Jurkat, Clone E6-1 (cell line): ENCODE results near the gene SLC7A14.
"Not testable (repeated sequence)": the region's sequence is repeated elsewhere in the genome, so short reads cannot be mapped to it uniquely, and the experiment has no call there.

Experiments used
- DNase-seq: peaks from one replicate; pipeline ENCODE4 v3.0.0-alpha.2; 2011; ENCODE audit warnings: low read depth, low spot score
- H3K4me3 ChIP-seq: 2 replicates; pipeline ENCODE4 v1.5.1; 2011; ENCODE audit warnings: mild to moderate bottlenecking, low read length, control low read depth, moderate library complexity

SLC7A14 gene

DNA sequence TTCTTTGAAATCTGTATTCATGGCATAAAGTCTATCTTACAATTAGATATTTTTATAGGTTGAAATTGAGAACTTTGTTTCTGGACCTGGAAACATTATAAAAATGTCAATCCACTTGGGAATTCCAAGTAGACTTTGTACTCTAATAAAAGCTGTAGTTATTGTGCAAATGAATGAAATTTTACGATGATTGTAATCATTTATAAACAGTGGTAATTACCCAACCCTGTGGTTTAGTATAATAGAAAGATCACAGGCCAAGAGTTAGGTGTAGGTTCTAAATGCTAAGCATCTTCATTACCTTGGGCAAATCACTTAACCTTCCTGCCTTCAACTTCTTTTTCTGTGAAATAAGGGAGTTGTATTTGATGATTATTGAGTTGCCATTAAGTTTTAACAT is 13.2 kb upstream of the SLC7A14 start:
- H3K4me3 ChIP-seq: no peak overlapping the region
- DNase-seq: no peak

DNA sequence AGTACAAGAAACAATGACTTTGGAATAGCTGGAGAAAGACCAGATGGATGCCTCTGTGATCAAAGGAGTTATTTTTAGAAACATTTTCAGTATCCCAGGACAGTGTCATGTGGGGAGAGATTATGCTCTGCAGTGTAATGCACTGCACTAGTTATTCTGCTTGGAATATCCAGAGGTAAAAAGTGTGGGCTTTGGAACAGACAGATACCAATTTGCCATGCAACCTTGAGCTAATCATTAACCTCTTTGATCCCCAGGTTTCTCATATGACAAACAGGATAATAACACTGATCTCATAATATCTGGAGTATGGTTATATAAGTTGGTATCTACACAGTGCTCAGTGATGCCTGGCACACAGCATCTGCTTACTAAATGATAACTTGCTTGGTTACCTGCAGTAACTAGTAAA is 12.2 kb upstream of the SLC7A14 start:
- no peak overlapping the region for H3K4me3 ChIP-seq
- DNase-seq: no peak

DNA sequence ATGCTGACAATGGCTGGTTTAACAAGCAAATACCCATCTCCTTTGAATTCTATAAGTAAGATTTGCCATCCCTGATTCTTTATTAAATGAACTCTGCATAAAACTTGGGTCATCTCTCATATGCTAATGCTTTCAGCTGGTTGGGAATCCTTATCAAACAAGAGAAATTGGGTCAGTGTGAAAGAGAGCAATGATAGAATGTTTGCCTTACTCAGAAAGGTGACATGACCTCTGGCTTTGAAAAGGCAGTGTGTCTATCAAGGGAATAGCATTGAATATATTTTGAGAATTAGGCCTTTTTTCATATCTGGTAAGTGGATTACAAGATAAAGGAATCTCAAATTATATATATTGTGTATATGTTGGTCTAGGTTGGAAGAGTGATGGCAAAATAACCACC is 8.7 kb upstream of the SLC7A14 start:
- no peak overlapping the region for H3K4me3 ChIP-seq
- DNase-seq: no peak

DNA sequence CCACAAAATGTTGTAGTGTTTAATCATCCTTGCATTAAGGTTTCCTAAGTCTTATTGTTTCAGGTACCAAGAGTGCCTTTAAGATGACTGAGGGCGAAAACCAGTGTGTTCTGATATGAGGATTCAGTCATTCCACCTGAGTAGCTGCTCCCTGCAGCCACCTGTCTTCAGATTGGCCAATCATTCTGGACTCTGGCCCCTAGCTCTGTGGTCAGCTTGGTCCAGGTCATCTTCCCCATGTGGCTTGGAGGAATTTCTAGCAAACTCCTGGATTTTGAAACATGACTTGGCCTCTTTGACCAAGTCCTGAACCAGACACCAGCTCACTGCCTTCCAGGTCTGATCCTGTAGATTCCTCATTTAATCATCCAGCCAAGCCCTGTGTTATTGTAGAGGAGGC is 7.8 kb upstream of the SLC7A14 start:
- DNase-seq: no peak
- H3K4me3 ChIP-seq: no peak overlapping the region

DNA sequence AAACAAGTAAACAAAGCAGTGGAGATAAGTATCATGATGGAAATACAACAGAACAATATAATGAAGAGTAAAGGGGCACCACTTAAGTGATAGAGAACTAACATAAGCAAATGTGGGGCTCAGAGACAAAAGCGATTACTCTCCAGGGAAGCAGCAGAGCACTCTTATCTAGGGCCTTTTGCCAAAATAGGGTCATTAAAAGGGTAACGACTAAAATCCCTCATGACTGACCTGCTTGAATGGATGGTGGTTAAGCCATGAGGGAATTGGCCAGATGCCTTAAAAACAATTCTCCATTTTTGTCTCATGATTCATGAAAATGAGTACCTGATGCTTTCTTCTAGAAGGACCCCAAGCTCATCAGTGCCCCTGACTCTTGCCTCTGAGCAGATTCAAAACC is 3.2 kb upstream of the SLC7A14 start:
- H3K4me3 ChIP-seq: no peak overlapping the region
- no peak for DNase-seq

DNA sequence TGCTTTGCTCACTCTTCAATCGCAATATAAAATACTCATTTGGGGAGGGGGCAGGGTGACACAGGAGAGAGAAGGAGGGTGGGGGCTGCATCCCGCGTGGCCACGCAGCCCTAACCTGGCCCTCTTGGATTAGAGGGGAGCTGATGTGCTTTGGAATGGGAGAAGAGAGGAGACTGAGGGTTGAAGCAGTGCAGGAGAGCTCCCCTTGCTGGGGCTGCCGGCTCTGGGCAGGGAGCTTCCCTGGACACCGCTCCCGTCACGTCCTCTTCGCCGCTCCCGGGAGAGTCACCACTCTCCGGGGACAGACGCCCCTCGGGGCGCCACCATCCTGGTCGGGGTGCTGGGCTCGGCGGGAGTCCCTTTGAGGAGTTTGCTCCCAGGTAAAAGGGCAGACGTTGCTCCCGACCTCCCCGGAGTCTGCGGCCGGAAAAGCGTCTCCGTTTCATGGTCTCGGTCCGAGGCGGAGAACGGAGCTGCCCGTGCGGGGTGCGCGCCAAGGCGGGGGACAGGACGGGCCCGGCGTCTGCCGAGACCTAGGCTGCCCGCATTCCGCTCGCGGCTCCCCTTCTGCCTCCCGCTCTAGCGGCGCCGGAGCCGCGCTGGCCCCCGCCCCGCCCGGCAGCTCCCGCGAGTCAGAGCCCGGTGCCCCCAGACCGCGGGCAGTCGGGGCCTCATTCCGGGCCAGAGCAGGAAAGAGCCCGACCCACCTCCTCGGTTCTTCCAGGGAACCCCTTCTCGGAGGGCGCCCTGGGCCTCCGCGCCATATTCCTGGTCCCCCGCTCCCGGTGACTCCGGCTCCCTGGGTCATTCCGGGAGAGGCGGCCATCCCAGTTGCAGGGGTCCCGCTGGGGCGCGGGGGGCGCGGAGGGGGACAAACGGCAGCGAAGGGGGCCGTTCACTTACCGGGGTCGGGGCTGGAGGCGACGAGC is 603 bp downstream of the SLC7A14 start:
- no peak for DNase-seq
- no peak overlapping the region for H3K4me3 ChIP-seq

DNA sequence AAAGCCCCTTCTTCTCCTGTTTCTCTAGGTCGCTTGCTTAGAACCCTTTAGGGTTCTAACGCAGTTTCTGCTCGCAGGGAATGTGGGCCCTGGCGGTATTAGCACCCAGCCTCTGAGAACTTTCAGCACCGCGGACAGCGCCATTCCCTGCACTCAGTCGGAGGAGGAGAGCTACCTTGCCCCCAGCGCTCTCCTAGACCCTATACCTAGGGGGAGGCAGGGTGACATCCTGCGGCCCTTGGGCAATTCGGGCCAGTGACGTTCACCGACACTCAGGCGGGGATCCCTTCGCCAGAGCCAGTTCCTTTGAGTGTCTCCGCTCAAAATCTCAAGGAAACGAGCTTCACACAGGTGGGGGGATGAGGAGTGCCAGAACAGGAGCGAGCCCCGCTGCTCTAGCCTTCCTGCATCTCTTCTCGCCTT is 1.3 kb downstream of the SLC7A14 start:
- peak; percentile 26 for DNase-seq
- H3K4me3 ChIP-seq: no peak overlapping the region

DNA sequence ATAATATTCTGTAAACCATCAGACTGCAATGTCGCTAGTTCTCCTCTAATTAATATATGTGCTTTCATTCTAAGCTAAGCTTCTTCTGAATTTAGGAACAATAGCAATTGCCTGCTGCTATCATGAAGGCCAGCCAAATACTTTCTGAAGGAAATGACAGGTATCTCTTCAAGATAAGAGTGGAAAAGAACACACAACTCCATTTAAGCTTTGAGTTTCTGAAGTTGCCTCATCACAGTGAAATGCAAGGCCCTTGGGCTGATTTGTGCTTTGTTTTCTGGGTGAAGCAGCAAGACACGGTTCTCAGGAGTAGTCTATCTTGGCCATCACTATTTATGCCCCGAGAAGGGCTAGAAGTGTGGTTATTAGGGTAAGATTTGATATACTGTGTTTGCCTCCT is 6.2 kb downstream of the SLC7A14 start:
- no peak overlapping the region for H3K4me3 ChIP-seq
- DNase-seq: no peak

DNA sequence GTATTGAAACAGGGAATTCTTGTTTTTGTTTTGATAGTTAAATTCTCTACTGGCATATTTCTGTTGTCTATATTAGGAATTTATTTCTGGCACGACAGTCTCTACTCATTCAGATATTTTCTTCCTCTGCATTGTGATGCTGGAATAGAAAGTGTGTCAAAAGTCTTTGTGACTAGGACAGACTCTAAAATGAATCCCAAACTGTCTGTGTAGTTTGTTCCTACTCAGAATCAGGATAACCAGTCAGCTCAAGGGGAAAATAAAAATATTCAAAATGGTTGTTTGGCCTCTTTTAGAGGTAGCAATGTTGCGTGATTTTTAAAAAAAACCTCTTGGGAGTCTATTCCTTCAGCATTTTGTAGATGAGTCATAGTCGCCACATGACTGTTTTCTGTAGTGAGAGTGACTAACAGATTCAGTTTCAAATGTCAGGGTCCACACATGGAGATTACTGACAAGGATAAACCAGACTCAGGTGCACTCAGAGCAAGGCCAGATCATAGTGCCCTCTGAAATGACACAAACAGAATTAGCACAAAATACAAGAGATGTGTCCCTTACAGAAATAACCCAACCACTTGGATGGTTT is 13.1 kb downstream of the SLC7A14 start:
- DNase-seq: no peak
- H3K4me3 ChIP-seq: no peak overlapping the region

DNA sequence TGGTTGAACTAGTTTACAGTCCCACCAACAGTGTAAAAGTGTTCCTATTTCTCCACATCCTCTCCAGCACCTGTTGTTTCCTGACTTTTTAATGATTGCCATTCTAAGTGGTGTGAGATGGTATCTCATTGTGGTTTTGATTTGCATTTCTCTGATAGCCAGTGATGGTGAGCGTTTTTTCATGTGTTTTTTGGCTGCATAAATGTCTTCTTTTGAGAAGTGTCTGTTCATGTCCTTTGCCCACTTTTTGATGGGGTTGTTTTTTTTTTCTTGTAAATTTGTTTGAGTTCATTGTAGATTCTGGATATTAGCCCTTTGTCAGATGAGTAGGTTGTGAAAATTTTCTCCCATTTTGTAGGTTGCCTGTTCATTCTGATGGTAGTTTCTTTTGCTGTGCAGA is 18.3 kb downstream of the SLC7A14 start:
- DNase-seq, H3K4me3 ChIP-seq: not testable (repeated sequence)

DNA sequence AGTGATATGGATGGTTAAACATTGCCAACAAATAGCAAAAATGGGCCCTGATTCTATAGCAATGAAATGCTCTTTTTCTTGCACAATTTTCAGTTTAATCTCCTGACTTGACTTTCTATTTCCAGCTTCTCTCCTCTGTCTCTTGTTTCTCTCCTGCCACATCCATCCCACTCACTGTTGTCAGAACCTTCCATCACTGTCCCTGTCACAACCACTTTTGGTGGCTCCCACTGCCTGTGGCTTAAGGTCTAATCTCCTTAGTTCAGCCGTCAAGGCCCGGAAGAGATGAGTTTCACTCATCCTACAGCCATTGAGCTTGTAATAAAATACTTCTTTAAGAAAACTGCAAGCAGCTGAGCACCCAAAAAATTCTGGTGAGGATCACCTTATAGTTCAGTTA is 19.5 kb downstream of the SLC7A14 start:
- no peak for DNase-seq
- H3K4me3 ChIP-seq: no peak overlapping the region

DNA sequence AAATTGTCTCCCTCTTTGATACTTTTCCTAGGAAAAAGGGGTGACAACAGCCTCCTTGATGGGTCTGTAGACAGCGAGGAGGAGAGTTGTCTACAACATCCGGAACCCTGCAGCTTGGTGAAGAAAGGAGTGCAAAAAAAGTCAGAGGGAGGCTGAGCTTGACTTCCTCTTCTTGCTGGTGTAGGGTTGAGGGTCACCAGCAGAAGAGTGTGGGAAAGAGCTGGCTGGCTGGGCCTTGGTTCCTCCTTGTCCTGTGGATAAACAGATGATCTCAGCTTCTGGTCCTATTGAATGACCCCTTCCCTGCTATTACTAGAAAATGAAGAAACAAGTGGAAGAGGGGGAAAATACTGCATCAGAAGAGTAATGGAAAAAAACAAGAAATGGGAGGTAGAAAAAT is 20.4 kb downstream of the SLC7A14 start:
- no peak for DNase-seq
- H3K4me3 ChIP-seq: no peak overlapping the region

DNA sequence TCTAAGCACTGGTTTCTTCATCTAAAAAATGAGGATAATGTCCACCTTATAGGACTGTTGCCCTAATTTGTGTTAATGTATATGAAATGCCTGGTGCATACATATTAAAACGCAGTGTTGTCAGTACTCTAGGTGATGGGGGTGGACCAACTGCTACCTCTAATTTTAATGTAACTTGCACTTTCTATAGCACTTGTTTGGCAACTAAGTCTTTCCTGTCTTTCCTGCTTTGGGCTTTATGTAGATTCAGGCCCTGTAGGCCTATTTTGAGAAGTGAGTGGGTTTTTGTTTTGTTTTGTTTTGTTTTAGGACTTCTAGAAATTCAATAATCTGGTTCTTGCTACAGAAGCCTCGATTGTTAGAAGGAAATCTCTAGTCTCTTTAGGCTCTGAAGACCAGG is 21.2 kb downstream of the SLC7A14 start:
- DNase-seq: no peak
- no peak overlapping the region for H3K4me3 ChIP-seq

DNA sequence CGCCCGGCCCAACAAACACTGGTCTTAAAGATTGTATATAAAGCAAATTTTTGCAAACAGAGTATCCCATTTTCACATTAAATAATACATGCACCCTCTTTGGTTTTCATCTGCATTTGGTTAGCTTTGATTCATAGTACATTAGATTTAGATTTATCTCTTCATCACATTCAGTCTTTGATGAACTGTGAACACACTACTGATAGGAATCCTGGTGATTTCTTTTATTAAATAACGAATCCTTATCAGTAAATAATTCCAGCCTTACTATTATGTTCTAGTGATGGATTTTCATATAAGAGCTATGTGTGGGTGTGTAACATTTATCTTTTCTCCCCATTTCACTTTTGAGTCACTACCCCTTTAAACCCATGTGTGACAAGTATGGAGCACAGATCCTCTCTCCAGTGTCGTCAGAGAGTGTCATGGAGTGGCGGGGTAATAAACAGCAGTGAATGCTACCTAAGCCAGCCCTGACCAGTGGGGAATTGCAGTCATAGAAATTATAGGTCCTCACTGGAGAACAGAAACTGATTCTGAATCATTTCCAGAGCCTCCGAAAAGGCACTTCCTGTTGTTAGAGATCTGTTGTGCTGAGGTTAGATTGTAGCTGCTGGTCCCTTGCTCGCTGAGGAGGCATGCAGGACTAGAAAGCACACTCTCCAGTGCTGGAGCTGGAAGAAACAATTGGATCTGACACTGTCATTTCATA is 22.0 kb downstream of the SLC7A14 start:
- peak; percentile 6 for DNase-seq
- H3K4me3 ChIP-seq: no peak overlapping the region

DNA sequence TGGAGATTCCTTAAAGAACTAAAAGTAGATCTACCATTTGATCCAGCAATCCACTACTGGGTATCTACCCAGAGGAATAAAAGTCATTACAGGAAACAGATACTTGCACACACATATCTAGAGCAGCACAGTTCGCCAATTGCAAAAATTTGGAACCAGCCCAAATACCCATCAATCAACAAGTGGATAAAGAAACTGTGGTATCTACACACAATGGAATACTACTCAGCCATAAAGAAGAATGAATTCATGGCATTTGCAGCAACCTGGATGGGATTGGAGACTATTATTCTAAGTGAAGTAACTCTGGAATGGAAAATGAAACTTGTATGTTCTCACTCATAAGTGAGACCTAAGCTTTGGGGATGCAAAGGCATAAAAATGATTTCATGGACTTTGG is 23.8 kb downstream of the SLC7A14 start:
- H3K4me3 ChIP-seq: no peak overlapping the region
- no peak for DNase-seq

DNA sequence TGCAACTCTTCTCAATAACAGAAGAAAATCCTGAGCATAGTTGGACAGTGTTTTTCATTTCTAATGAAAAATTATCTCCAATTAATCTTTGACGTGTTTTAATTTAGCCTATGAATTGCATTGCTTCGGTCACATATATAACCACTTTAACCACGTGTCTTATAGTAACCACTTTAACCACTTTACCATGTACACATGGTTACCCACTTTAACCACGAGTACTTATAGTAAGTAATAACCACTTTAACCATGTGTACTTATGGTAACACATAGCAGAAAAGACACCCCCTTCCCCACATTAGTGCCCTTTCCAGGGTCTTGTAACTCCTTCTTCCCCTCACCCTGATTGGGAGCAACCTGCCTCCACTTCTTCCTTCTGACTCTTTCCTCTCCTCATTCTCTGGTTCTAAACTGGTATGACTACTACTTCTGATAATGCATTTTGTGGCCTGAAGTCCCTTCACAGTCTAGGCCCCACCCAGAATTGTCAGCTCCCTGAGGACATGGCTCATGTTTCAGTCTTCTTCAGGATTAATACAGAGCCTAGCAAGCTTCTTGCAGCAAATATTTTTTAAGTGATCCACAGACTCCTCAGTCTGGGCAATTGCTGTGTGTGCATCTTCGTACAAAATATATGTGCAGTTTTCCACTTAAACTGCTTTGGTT is 25.0 kb downstream of the SLC7A14 start:
- peak; percentile 45 for DNase-seq
- no peak overlapping the region for H3K4me3 ChIP-seq

DNA sequence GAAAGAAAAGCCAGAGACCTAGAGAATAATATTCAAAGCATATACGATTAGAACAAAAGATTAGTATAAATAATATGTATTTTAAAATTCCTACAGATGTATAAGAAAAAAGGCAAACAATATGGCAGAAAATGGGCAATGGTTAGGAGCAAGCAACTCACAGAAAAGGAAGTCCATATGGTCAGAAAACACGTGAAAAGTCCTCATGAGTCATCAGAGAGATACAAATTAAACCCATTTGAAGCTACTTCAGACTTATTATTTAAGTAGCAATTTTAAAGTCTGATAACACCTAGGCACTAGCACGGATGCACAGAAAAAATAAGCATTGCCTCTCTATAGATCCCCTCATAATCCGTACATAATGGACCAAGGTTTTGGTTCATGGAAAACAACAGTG is 25.6 kb downstream of the SLC7A14 start:
- no peak for DNase-seq
- no peak overlapping the region for H3K4me3 ChIP-seq

DNA sequence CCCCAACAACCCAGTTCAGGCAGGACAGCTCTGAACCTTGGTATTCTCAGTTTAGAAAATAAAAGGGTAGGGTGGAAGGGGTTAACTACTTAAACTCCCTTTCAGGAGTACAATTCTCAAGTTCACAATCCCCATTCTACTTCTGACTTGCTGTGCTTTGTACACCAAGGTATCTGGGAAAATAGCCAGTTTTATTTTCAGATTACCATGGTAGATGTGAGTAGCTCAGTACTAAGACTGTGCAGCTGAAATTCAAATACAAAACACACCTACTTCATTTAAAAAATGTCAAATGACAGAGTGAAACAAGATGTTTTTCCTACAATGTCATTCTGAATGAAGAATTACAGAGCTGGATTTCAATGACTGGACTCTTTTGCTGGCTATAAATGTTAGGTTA is 27.4 kb downstream of the SLC7A14 start:
- no peak overlapping the region for H3K4me3 ChIP-seq
- DNase-seq: no peak

DNA sequence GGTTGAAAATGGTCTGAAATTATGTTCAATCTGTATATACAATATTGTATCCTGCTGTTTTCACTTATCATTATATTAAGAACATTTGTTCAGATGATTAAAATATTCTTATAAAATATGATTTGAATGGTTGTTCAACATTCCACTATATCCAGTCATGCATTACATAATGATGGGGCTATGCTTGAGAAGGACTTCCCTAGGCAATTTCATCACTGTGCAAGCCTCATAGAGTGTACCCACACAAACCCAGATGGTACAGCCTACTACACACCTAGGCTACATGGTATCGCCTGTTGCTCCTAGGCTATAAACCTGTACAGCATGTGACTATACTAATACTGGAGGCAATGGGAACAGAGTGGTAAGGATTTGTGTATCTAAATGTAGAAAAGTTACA is 30.5 kb downstream of the SLC7A14 start:
- no peak overlapping the region for H3K4me3 ChIP-seq
- no peak for DNase-seq
